HepG2 (cell line): ENCODE data around the gene DNPEP. TPM values are rescaled to one million over a fixed set of nuclear protein-coding genes. Genes with fewer than 3 reads are reported as not detected.

Source experiments
- ASH2L ChIP-seq: fragments of 300-600, 200-600 bp; sonication (generic); IDR thresholded peaks from 2 replicates; pipeline ENCODE4 v1.7.0; 2017; ENCODE audit warnings: low read depth, mild to moderate bottlenecking, moderate library complexity, mixed read lengths, low read length; ENCODE audit not compliant: insufficient read length
- CBX5 ChIP-seq: sonication (generic); formaldehyde crosslinking; IDR thresholded peaks from 2 replicates; pipeline ENCODE4 v1.4.0; 2020; ENCODE audit warnings: missing genetic modification reagents, borderline replicate concordance
- CEBPB ChIP-seq: IDR thresholded peaks from 2 replicates; pipeline ENCODE4 v1.6.1; 2011; ENCODE audit warnings: low read depth, low read length, improper control_type of control experiment, borderline replicate concordance
- FLYWCH1 ChIP-seq: sonication (generic); formaldehyde crosslinking; IDR thresholded peaks from 2 replicates; pipeline ENCODE4 v1.8.1; 2023; ENCODE audit warnings: mild to moderate bottlenecking, missing genetic modification reagents
- FOXA1 ChIP-seq, 2 experiments: fragments of 450-650 bp in 1 of 2; sonication (generic) in 1 of 2; formaldehyde crosslinking in 1 of 2; IDR thresholded peaks; 2 replicates each; pipeline versions ENCODE4 v1.4.0 to v1.6.1; 2016 to 2020; ENCODE audit warnings: missing genetic modification reagents in 1 of 2
- HIC2 ChIP-seq: sonication (generic); formaldehyde crosslinking; IDR thresholded peaks from 2 replicates; pipeline ENCODE4 v1.9.0; 2022; ENCODE audit warnings: low read depth, missing genetic modification reagents
- HMG20A ChIP-seq: IDR thresholded peaks from 2 replicates; pipeline ENCODE4 v1.6.1; 2016; ENCODE audit warnings: borderline replicate concordance
- HMGA1 ChIP-seq: sonication (generic); formaldehyde crosslinking; conservative IDR thresholded peaks from 2 replicates; pipeline ENCODE4 v1.4.0; 2020; ENCODE audit warnings: missing genetic modification reagents
- KLF9 ChIP-seq: IDR thresholded peaks from 2 replicates; pipeline ENCODE4 v1.6.1; 2016; ENCODE audit warnings: low read depth
- SMYD3 ChIP-seq: sonication (generic); formaldehyde crosslinking; IDR thresholded peaks from 2 replicates; pipeline ENCODE4 v1.8.1; 2023; ENCODE audit warnings: mild to moderate bottlenecking, missing genetic modification reagents
- ZNF136 ChIP-seq: sonication (generic); formaldehyde crosslinking; IDR thresholded peaks from 2 replicates; pipeline ENCODE4 v1.8.1; 2022; ENCODE audit warnings: low read depth, mild to moderate bottlenecking, moderate library complexity, missing genetic modification reagents
- ZNF362 ChIP-seq: sonication (generic); formaldehyde crosslinking; IDR thresholded peaks from 2 replicates; pipeline ENCODE4 v1.4.0; 2020; ENCODE audit warnings: missing genetic modification reagents, mild to moderate bottlenecking, borderline replicate concordance
- ZNF639 ChIP-seq: conservative IDR thresholded peaks from 2 replicates; pipeline ENCODE4 v1.6.1; 2018; ENCODE audit warnings: missing genetic modification reagents
- ZNF747 ChIP-seq: sonication (generic); formaldehyde crosslinking; IDR thresholded peaks from 2 replicates; pipeline ENCODE4 v1.8.1; 2023; ENCODE audit warnings: missing genetic modification reagents, mild to moderate bottlenecking, borderline replicate concordance
- ZSCAN22 ChIP-seq: sonication (generic); formaldehyde crosslinking; IDR thresholded peaks from 2 replicates; pipeline ENCODE4 v1.4.0; 2020; ENCODE audit warnings: mild to moderate bottlenecking, missing genetic modification reagents
- polyA plus RNA-seq, 8 experiments: library from polyadenylated mRNA; depleted of rRNA in 3 of 8; stranded (reverse) in 7 of 8; unstranded in 1 of 8; fragments of >200 nt; fragmentation: Illumina TruSeq in 4 of 8; extraction: Trizol in 4 of 8; gene quantifications; 2 replicates each; pipeline versions ENCODE4 v1.2.1 to v1.2.3, GENCODE V29; 2011 to 2016; ENCODE audit warnings: low read depth in 4 of 8, missing spikeins in 1 of 8, mixed read lengths in 1 of 8; ENCODE audit not compliant: insufficient read depth in 1 of 8
- total RNA-seq, 5 experiments: library from RNA; depleted of rRNA; stranded (reverse); fragments of >200 nt; fragmentation: Illumina TruSeq; extraction: Trizol; gene quantifications; 2 replicates each; pipeline ENCODE4 v1.2.3, GENCODE V29; 2016; ENCODE audit warnings: low read depth in 1 of 5
- TF ChIP-seq, protein P1 (sequence below): sonication (generic); formaldehyde crosslinking; conservative IDR thresholded peaks from 2 replicates; pipeline ENCODE4 v1.4.0; 2020; ENCODE audit warnings: missing genetic modification reagents
- TF ChIP-seq, protein P2 (sequence below): sonication (generic); formaldehyde crosslinking; IDR thresholded peaks from 2 replicates; pipeline ENCODE4 v1.5.0; 2020; ENCODE audit warnings: mild to moderate bottlenecking, missing genetic modification reagents
- TF ChIP-seq, protein P3 (sequence below): sonication (generic); formaldehyde crosslinking; IDR thresholded peaks from 2 replicates; pipeline ENCODE4 v1.4.0; 2020; ENCODE audit warnings: missing genetic modification reagents

The DNPEP gene
- total and polyA plus RNA-seq, 2 of the 13 experiments (the other 11 are each of a cell fraction or from before 2014, with no cell fraction given) = 104 to 109 TPM

DNA sequence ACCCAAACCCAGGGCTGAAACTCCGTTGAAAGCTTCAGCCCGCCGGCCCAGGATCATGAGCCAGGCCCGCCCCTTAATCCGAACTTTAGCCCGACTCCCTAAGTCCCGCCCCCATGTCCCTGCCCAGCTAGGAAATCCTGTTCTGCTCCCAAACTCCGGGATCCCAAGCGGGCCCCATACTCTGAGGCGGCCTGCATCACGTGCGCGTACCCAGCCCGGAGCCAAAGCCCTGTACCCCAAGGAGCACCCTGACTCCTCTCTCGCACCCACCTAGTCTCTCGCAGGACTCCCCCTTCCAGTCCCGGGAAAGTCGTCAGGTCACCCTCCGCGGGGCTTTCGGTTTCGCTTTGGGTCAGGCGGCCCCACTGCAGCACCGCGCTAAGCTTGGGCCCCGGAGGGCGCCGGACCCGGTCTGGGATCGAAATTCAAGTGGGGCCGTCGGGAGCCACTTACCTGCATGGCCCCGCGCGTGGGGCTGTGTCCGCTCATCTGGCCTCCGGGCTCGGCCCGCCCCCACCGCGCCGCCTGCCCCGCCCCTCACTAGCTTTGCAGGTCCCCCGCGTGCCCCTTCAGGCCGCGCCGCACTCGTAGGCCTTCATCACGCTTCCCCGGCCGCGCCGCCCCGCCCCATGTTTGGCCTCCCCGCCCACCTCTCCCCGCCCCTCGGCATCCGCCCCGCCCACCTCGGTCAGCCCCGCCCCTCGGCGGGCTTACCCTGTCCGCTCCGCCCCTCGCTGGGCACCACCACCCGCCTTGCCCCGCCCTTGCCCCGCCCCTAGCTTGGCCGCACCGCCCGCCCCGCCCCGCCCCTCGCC is at the start of gene DNPEP (continued):
- TF ChIP-seq ZNF362 (no peak), SMYD3 (CRISPR knock-in tag) (peak; percentile 42; the same call in 1 of the 2 replicates), HMG20A (CRISPR knock-in tag) (no peak), CEBPB (no peak), FOXA1 (IDR thresholded peaks at IDR 0.05) (no peak), FOXA1 (CRISPR knock-in tag; IDR thresholded peaks at IDR 0.05) (no peak), CBX5 (no peak), ZNF136 (CRISPR knock-in tag) (peak; percentile 98), HMGA1 (CRISPR knock-in tag) (no peak), FLYWCH1 (CRISPR knock-in tag) (no peak), ZNF747 (CRISPR knock-in tag) (peak; percentile 64; the same call in 1 of the 2 replicates), HIC2 (peak; percentile 26; the same call in 1 of the 2 replicates), KLF9 (CRISPR knock-in tag) (0 out of 2 replicates have a peak, but pooled peaks have one; percentile 53), ZSCAN22 (CRISPR knock-in tag) (no peak), ZNF639 (0 out of 2 replicates have a peak, but pooled peaks have one; percentile 53), ASH2L (peak; percentile 95)
- TF ChIP-seq, protein P1, sequence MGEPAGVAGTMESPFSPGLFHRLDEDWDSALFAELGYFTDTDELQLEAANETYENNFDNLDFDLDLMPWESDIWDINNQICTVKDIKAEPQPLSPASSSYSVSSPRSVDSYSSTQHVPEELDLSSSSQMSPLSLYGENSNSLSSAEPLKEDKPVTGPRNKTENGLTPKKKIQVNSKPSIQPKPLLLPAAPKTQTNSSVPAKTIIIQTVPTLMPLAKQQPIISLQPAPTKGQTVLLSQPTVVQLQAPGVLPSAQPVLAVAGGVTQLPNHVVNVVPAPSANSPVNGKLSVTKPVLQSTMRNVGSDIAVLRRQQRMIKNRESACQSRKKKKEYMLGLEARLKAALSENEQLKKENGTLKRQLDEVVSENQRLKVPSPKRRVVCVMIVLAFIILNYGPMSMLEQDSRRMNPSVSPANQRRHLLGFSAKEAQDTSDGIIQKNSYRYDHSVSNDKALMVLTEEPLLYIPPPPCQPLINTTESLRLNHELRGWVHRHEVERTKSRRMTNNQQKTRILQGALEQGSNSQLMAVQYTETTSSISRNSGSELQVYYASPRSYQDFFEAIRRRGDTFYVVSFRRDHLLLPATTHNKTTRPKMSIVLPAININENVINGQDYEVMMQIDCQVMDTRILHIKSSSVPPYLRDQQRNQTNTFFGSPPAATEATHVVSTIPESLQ (CRISPR knock-in tag) = peak; percentile 67; the same call in 1 of the 2 replicates
- TF ChIP-seq, protein P2, sequence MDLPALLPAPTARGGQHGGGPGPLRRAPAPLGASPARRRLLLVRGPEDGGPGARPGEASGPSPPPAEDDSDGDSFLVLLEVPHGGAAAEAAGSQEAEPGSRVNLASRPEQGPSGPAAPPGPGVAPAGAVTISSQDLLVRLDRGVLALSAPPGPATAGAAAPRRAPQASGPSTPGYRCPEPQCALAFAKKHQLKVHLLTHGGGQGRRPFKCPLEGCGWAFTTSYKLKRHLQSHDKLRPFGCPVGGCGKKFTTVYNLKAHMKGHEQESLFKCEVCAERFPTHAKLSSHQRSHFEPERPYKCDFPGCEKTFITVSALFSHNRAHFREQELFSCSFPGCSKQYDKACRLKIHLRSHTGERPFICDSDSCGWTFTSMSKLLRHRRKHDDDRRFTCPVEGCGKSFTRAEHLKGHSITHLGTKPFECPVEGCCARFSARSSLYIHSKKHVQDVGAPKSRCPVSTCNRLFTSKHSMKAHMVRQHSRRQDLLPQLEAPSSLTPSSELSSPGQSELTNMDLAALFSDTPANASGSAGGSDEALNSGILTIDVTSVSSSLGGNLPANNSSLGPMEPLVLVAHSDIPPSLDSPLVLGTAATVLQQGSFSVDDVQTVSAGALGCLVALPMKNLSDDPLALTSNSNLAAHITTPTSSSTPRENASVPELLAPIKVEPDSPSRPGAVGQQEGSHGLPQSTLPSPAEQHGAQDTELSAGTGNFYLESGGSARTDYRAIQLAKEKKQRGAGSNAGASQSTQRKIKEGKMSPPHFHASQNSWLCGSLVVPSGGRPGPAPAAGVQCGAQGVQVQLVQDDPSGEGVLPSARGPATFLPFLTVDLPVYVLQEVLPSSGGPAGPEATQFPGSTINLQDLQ = no peak
- TF ChIP-seq, protein P3, sequence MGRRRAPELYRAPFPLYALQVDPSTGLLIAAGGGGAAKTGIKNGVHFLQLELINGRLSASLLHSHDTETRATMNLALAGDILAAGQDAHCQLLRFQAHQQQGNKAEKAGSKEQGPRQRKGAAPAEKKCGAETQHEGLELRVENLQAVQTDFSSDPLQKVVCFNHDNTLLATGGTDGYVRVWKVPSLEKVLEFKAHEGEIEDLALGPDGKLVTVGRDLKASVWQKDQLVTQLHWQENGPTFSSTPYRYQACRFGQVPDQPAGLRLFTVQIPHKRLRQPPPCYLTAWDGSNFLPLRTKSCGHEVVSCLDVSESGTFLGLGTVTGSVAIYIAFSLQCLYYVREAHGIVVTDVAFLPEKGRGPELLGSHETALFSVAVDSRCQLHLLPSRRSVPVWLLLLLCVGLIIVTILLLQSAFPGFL (CRISPR knock-in tag) = no peak
